Upper lobe of right lung (tissue), 1 donor: ENCODE results near the gene ATP5F1B. TPM values are rescaled to one million over a fixed set of nuclear protein-coding genes. Genes with fewer than 3 reads are reported as not detected.

ENCODE experiments used
- ATAC-seq: fragments of 200-7000 bp; cut with Tn5 transposase; one replicate; pipeline ENCODE4 v1.9.1; 2020; ENCODE audit warnings: mild to moderate bottlenecking, moderate library complexity
- DNase-seq: peaks from one replicate; pipeline ENCODE4 v3.0.0-alpha.2; 2020
- H3K27ac ChIP-seq: fragments of 200-600 bp; one replicate; pipeline ENCODE4 v1.8.0; 2022
- H3K27me3 ChIP-seq: fragments of 200-600 bp; one replicate; pipeline ENCODE4 v1.8.0; 2022; ENCODE audit warnings: mild to moderate bottlenecking
- H3K36me3 ChIP-seq: fragments of 200-600 bp; one replicate; pipeline ENCODE4 v1.8.0; 2022
- H3K4me1 ChIP-seq: fragments of 200-600 bp; one replicate; pipeline ENCODE4 v1.8.0; 2022
- H3K4me3 ChIP-seq: fragments of 200-600 bp; one replicate; pipeline ENCODE4 v1.8.0; 2022; ENCODE audit warnings: mild to moderate bottlenecking
- H3K9me3 ChIP-seq: fragments of 200-600 bp; one replicate; pipeline ENCODE4 v1.8.0; 2022
- intact Hi-C: fragments of 100-400 bp; cut with DNase I; formaldehyde crosslinking; loops from one replicate; pipeline ENCODE4 v1.11.0; 2022
- total RNA-seq: library from RNA; stranded (reverse); fragmentation: NEBNext Ultra II Directional; extraction: Animal tissue kit (Norgen Biotek cat#: 25700); gene quantifications from one replicate; pipeline ENCODE4 v1.2.1, GENCODE V29; 2021
- TF ChIP-seq, protein P1 (sequence below): fragments of 200-600 bp; IDR thresholded peaks from one replicate; pipeline ENCODE4 v1.8.0; 2022; ENCODE audit warnings: antibody characterized with exemption
- donor health status: DM: no; HTN: yes; CAD: no; lungs with severe emphysema.

The ATP5F1B gene
- total RNA-seq, 1 donor from 2014 or later, result 338 TPM

DNA sequence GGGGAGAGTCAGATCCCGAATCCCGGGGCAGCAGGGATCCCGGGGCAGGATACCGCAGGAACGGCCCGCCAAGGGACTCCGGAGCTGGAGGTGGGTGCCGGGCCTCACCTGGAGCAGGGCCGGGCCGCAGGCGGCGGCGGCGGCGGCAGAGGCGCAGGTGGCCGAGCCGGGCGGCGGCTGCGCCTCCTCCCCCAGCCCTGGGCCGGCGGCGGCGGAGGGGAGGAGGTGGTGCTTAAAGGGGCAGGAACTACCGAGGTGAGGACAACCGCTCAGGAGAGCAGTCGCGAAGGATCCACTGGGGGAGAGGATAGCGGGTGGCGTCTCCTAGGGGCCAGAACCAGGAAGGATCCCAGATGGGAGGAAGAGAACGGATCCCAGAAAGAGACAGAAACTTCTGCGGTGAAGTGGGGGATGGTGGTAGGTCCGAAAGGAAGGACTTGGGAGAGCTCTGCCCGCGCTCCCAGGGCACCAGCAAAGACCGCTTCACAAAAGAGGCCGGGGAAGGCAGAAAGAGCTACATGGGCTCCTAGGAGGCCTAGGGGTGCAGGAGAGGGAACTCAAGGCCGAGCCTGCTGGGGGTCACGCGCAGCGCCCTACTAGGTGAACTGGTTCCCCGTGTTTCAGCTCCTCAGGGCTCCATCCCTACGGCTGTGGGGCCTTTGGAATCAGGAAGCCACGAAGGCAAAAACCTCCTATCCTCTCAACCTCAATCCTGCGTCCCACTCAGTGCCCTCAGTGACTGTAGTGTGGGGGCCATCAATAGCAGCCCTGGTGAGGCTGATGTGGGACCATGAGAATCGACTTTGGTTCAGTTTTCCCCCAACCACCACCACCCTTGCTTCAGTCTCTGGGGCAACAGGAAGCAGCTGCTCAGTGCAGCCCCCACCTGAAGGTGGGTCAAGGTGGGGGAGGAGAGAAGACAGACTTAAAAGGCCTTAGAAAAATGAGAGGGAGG is 10.7 kb downstream of the ATP5F1B start:
- peak overlapping the region; percentile 92 for H3K27ac ChIP-seq
- peak; percentile 89 for DNase-seq
- H3K4me3 ChIP-seq, result peak overlapping the region; percentile 87
- no peaks in the 10 kb centered on the region for H3K9me3 ChIP-seq
- TF ChIP-seq, protein P1, sequence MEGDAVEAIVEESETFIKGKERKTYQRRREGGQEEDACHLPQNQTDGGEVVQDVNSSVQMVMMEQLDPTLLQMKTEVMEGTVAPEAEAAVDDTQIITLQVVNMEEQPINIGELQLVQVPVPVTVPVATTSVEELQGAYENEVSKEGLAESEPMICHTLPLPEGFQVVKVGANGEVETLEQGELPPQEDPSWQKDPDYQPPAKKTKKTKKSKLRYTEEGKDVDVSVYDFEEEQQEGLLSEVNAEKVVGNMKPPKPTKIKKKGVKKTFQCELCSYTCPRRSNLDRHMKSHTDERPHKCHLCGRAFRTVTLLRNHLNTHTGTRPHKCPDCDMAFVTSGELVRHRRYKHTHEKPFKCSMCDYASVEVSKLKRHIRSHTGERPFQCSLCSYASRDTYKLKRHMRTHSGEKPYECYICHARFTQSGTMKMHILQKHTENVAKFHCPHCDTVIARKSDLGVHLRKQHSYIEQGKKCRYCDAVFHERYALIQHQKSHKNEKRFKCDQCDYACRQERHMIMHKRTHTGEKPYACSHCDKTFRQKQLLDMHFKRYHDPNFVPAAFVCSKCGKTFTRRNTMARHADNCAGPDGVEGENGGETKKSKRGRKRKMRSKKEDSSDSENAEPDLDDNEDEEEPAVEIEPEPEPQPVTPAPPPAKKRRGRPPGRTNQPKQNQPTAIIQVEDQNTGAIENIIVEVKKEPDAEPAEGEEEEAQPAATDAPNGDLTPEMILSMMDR, result peak; percentile 41
- H3K4me1 ChIP-seq, result peaks cover 51% of the 10 kb centered on the region
- H3K36me3 ChIP-seq, result peaks cover 27% of the 10 kb centered on the region
- no peaks in the 10 kb centered on the region for H3K27me3 ChIP-seq
- peak; percentile 64 for ATAC-seq
- intact Hi-C loops, result no loop called here

- H3K4me1 ChIP-seq, result peaks cover 51% of the 10 kb centered on the region
- TF ChIP-seq, protein P1, result no peak
- ATAC-seq (peak; percentile 37), DNase-seq (peak; percentile 86)
- intact Hi-C loops, result no loop called here
- peaks cover 19% of the 10 kb centered on the region for H3K36me3 ChIP-seq
- peak overlapping the region; percentile 92 for H3K27ac ChIP-seq
- peak overlapping the region; percentile 87 for H3K4me3 ChIP-seq
- H3K9me3 ChIP-seq, result no peaks in the 10 kb centered on the region
- no peaks in the 10 kb centered on the region for H3K27me3 ChIP-seq
Observed at GRCh38 chr12:56634242-56634836, 11.4 kb downstream of the ATP5F1B start.

- intact Hi-C loops, result no loop called here
- Histone ChIP-seq H3K27me3 (no peaks in the 10 kb centered on the region), H3K9me3 (no peaks in the 10 kb centered on the region), H3K4me1 (peaks cover 51% of the 10 kb centered on the region), H3K36me3 (peaks cover 12% of the 10 kb centered on the region), H3K4me3 (peak overlapping the region; percentile 87), H3K27ac (peak overlapping the region; percentile 92)
- no peak for DNase-seq
- TF ChIP-seq, protein P1, result no peak
- no peak for ATAC-seq
Observed at GRCh38 chr12:56633468-56634241, 12.1 kb downstream of the ATP5F1B start.

DNA sequence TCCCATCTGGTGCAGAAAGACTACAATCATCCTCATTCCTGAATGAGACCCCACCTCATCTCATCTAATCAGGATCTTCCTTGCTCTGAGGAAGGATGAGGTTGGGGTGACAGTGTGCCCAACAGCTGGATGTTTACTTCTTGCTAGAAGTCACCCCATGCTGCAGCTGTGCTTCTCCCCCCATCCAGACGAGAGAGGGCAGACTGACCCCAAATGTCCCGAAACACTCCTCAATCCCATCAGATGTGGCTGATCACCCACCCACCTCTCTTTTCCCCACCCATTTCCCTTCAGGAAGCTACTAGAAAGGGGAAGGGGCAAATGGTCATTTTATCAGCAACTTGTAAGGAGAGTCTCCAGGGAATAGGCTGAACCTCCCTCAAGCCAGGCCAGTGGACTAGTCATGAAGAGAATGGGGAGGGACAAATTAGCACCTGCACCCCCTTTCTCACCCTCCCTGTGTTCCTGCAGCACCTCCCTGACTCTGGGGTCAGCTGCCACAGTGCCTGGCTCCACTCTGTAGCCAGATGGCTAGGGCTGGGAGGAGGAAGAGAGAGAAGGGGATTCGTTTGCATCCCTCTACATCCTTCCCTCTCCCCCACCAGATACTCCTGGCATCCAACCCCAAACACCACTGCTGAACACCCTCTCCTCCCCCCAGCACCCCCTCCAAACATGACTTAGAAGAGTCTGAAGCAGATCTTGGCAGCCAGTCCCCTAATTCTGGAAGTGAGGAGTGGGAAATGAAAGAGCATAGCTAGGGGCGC is 12.9 kb downstream of the ATP5F1B start:
- no peaks in the 10 kb centered on the region for H3K9me3 ChIP-seq
- peaks cover 4% of the 10 kb centered on the region for H3K36me3 ChIP-seq
- DNase-seq, result no peak
- peak overlapping the region; percentile 60 for H3K27ac ChIP-seq
- no peak for ATAC-seq
- peak overlapping the region; percentile 26 for H3K4me3 ChIP-seq
- peaks cover 52% of the 10 kb centered on the region for H3K4me1 ChIP-seq
- H3K27me3 ChIP-seq, result no peaks in the 10 kb centered on the region
- TF ChIP-seq, protein P1, result no peak
- intact Hi-C loops, result no loop called here
